Glutamatergic neuron (in vitro differentiated cells): ENCODE measurements around the gene NCL. TPM values are rescaled to one million over a fixed set of nuclear protein-coding genes. Genes with fewer than 3 reads are reported as not detected.
A peak's percentile ranks its signal among the peaks of the same experiment; 100 is the strongest.
"Not testable (repeated sequence)": the region's sequence is repeated elsewhere in the genome, so short reads cannot be mapped to it uniquely, and the experiment has no call there.

ENCODE experiments used
- DNase-seq: peaks from one replicate; pipeline ENCODE4 v3.0.0; 2022
- H3K27ac Mint-ChIP-seq: one replicate; pipeline ENCODE4 v1.8.0; 2020; ENCODE audit warnings: mild to moderate bottlenecking, mixed read lengths, inconsistent platforms; ENCODE audit not compliant: unreplicated experiment
- H3K27me3 Mint-ChIP-seq: one replicate; pipeline ENCODE4 v1.8.0; 2020; ENCODE audit warnings: mild to moderate bottlenecking, moderate library complexity, mixed read lengths, inconsistent platforms; ENCODE audit not compliant: unreplicated experiment
- H3K36me3 Mint-ChIP-seq: one replicate; pipeline ENCODE4 v1.8.0; 2020; ENCODE audit warnings: mild to moderate bottlenecking, mixed read lengths, inconsistent platforms; ENCODE audit not compliant: unreplicated experiment
- H3K4me1 Mint-ChIP-seq: one replicate; pipeline ENCODE4 v1.8.0; 2020; ENCODE audit warnings: mild to moderate bottlenecking, low read depth, mixed read lengths, inconsistent platforms; ENCODE audit not compliant: unreplicated experiment
- H3K4me3 Mint-ChIP-seq: one replicate; pipeline ENCODE4 v1.8.0; 2020; ENCODE audit warnings: mild to moderate bottlenecking, mixed read lengths, inconsistent platforms; ENCODE audit not compliant: unreplicated experiment
- H3K9me3 Mint-ChIP-seq: one replicate; pipeline ENCODE4 v1.8.0; 2020; ENCODE audit warnings: mild to moderate bottlenecking, moderate library complexity, mixed read lengths, inconsistent platforms; ENCODE audit not compliant: unreplicated experiment
- total RNA-seq: library from RNA; stranded (reverse); fragmentation: NEBNext Ultra II Directional; extraction: Animal tissue kit (Norgen Biotek cat#: 25700); gene quantifications from one replicate; pipeline ENCODE4 v1.2.1, GENCODE V29; 2021; ENCODE audit not compliant: unreplicated experiment
- TF ChIP-seq, protein P1 (sequence below): fragments of 200-600 bp; sonication (generic); IDR thresholded peaks from one replicate; pipeline ENCODE4 v1.5.0; 2021; ENCODE audit not compliant: partially characterized antibody, unreplicated experiment

The NCL gene
- total RNA-seq, 1 donor from 2014 or later: 320 TPM

GRCh38 chr2:231412618-231412963 is 51.7 kb downstream of the NCL start:
- Mint-ChIP-seq H3K36me3 (no peaks in the 10 kb centered on the region), H3K9me3 (peaks cover 5% of the 10 kb centered on the region), H3K4me3 (peak overlapping the region; percentile 61), H3K27ac (no peak overlapping the region), H3K4me1 (peaks cover 11% of the 10 kb centered on the region), H3K27me3 (peaks cover 2% of the 10 kb centered on the region)
- no peak for DNase-seq
- TF ChIP-seq, protein P1, sequence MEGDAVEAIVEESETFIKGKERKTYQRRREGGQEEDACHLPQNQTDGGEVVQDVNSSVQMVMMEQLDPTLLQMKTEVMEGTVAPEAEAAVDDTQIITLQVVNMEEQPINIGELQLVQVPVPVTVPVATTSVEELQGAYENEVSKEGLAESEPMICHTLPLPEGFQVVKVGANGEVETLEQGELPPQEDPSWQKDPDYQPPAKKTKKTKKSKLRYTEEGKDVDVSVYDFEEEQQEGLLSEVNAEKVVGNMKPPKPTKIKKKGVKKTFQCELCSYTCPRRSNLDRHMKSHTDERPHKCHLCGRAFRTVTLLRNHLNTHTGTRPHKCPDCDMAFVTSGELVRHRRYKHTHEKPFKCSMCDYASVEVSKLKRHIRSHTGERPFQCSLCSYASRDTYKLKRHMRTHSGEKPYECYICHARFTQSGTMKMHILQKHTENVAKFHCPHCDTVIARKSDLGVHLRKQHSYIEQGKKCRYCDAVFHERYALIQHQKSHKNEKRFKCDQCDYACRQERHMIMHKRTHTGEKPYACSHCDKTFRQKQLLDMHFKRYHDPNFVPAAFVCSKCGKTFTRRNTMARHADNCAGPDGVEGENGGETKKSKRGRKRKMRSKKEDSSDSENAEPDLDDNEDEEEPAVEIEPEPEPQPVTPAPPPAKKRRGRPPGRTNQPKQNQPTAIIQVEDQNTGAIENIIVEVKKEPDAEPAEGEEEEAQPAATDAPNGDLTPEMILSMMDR: peak; percentile 30

DNA sequence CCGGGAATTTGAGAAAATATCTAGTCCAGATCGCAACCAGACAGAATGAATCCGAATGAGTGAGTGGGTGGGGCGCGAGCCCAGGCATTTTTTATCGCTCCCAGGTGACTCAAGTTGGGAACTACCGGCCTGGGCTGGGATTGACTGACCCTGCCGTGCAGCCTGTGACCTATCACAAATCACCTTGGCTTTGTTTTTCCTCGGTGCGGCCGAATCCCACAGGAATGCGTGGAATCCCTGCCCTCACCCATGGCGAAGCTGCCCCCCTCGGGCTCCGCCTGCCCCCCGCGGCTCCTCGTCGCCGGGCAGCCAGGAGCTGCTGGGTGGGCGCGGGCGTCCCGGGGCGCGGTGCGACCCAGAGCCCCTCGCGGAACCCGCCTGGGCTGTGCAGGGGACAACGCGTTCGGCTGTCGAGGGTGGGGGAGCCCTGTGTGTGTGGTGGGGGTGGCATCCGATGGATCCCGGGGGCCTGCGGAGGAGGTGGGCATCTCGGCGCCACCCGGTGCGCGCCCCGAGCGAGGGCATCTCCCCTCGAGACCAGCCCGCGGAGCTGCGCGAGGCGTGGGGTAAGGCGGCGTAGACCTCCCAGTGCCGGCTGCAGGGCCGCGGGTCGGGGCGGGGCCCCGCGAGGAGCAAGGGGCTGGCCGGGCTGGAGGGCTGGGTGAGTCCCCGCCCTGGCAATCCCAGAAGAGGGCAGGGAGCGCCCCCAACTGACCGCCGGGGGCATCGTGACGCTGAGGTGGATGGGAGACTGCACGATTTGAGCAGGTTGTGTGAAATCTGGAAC is 52.3 kb downstream of the NCL start:
- Mint-ChIP-seq H3K36me3 (no peaks in the 10 kb centered on the region), H3K9me3 (peaks cover 5% of the 10 kb centered on the region), H3K4me3 (peak overlapping the region; percentile 92), H3K27ac (no peak overlapping the region), H3K27me3 (peaks cover 2% of the 10 kb centered on the region), H3K4me1 (peaks cover 11% of the 10 kb centered on the region)
- peak; percentile 96 for DNase-seq
- TF ChIP-seq, protein P1: peak; percentile 80

GRCh38 chr2:231411237-231411636 is 53.0 kb downstream of the NCL start:
- Mint-ChIP-seq H3K9me3 (peaks cover 5% of the 10 kb centered on the region), H3K36me3 (no peaks in the 10 kb centered on the region), H3K4me1 (peaks cover 11% of the 10 kb centered on the region), H3K27ac (no peak overlapping the region), H3K27me3 (peaks cover 2% of the 10 kb centered on the region), H3K4me3 (peak overlapping the region; percentile 92)
- DNase-seq: no peak
- TF ChIP-seq, protein P1: no peak

DNA sequence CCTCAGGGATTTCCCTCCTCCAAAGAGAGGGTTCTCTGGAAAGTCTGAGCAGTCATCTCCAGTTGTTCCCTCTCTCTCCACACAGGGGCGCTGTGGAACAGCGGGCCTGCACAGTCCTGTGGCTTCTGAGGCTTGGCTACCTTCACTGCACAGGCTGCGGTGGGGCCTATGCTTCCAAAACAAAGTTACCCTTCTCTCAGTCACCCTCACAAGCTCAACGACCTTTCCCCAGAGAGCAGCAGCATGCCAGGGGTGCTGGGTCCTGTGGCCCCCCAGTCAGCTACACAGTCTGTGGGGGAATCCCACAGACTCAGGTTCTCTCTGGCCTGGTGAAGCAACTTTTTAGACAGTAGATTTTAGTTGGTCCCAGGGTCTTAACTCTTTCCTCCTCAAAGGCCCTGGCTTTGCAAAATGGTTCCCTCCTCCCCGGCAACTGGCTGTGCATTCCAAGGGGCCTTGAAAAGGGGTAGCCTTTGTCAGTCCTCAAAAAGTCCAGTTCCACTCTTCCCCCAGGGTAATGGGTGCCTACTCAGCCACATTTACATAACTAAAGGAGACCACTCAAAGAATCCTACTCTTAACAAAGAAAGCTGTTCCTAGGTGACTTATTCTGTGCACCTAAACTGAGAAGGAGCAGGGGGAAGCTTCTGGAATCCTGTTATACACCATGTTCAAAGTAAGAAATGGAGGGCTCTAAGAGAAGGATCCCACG is 53.8 kb downstream of the NCL start:
- Mint-ChIP-seq H3K27me3 (peaks cover 2% of the 10 kb centered on the region), H3K36me3 (no peaks in the 10 kb centered on the region), H3K9me3 (peaks cover 5% of the 10 kb centered on the region), H3K4me1 (peaks cover 11% of the 10 kb centered on the region), H3K4me3 (no peak overlapping the region), H3K27ac (no peak overlapping the region)
- DNase-seq: no peak
- TF ChIP-seq, protein P1: peak; percentile 64

DNA sequence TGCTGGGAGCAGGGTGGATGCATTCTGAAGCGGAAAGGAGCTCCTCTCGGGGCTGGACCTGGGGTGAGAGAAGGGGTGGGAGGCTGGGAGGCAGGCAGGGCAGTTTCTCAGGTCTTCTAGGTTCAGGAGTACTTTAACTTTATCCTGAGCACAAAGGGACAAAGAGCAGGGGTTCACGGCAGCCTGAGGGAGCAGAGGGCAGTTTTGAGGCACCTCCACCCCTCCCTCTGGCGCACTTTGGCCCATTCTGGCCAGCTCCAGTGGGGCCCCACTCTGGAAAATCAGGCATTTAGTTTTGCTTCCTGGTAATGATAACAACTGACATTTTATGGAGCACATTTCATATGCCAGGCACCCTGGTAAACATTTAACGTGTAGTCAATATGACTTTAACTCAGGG is 54.5 kb downstream of the NCL start:
- no peaks in the 10 kb centered on the region for H3K36me3 Mint-ChIP-seq
- H3K27ac Mint-ChIP-seq: no peak overlapping the region
- H3K9me3 Mint-ChIP-seq: peaks cover 5% of the 10 kb centered on the region
- H3K4me1 Mint-ChIP-seq: peaks cover 11% of the 10 kb centered on the region
- TF ChIP-seq, protein P1: no peak
- DNase-seq: no peak
- peaks cover 2% of the 10 kb centered on the region for H3K27me3 Mint-ChIP-seq
- H3K4me3 Mint-ChIP-seq: no peak overlapping the region

DNA sequence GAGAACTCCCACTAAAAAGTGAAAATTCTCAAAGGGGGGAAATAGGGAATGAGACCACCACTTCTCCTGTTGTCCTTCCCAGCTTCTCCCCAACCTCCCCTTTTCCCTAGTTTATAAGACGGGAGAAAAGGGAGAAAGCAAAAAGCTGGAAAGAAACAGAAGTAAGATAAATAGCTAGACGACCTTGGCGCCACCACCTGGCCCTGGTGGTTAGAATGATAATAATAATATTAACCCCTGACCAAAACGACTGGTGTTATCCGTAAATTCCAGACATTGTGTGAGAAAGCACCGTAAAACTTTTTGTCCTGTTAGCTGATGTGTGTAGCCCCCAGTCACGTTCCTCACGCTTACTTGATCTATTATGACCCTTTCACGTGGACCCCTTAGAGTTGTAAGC is 56.0 kb downstream of the NCL start:
- not testable (repeated sequence) for H3K36me3 Mint-ChIP-seq, H3K4me1 Mint-ChIP-seq, H3K27me3 Mint-ChIP-seq, DNase-seq, H3K27ac Mint-ChIP-seq, H3K4me3 Mint-ChIP-seq, H3K9me3 Mint-ChIP-seq

- H3K9me3 Mint-ChIP-seq, H3K4me3 Mint-ChIP-seq, H3K27ac Mint-ChIP-seq, H3K27me3 Mint-ChIP-seq, DNase-seq, H3K36me3 Mint-ChIP-seq, H3K4me1 Mint-ChIP-seq: not testable (repeated sequence)
These were observed 56.6 kb downstream of the NCL start for GRCh38 chr2:231407686-231408085.
